SK-N-SH (cell line): ENCODE results near the gene OPCML. TPM values are rescaled to one million over a fixed set of nuclear protein-coding genes. Genes with fewer than 3 reads are reported as not detected.

ENCODE experiments used
- CTCF ChIA-PET: fragments of 300-600, 350-600 bp; formaldehyde crosslinking; extraction: SDS; loops from one replicate; lab custom pipeline; 2021; lab: Yijun Ruan, JAX
- POLR2A ChIA-PET: fragments of 350-600 bp; sonication (Branson Sonifier 250); formaldehyde crosslinking; extraction: SDS; loops from one replicate; lab custom pipeline; 2020; ENCODE audit warnings: antibody characterized with exemption, inconsistent platforms; lab: Yijun Ruan, JAX
- DNase-seq: peaks from one replicate; pipeline ENCODE4 v3.0.0; 2012
- H2AFZ ChIP-seq: fragments of 200-600 bp; sonication (generic); 2 replicates; pipeline ENCODE4 v1.8.1; 2016; ENCODE audit warnings: antibody characterized with exemption, mild to moderate bottlenecking, low read depth
- H3F3A ChIP-seq: fragments of 200-600 bp; sonication (generic); replicated peaks from 2 replicates; pipeline ENCODE3; 2016; ENCODE audit warnings: antibody characterized with exemption, mild to moderate bottlenecking; ENCODE audit not compliant: insufficient read depth
- H3K27ac ChIP-seq, 2 experiments: fragments of 200-500 bp in 1 of 2; fragments of 200-600 bp in 1 of 2; sonication (Bioruptor generic) in 1 of 2; sonication (generic), shearing (Covaris generic) in 1 of 2; 2 replicates each; pipeline versions ENCODE4 v1.5.1 to v1.6.1; 2014 to 2016; ENCODE audit warnings: low read depth in 2 of 2, inconsistent platforms in 1 of 2, low read length in 1 of 2, mild to moderate bottlenecking in 1 of 2, mixed read lengths in 1 of 2
- H3K27me3 ChIP-seq: fragments of 200-600 bp; sonication (generic), shearing (Covaris generic); 2 replicates; pipeline ENCODE4 v1.6.1; 2016; ENCODE audit warnings: mixed run types; ENCODE audit not compliant: insufficient read depth
- H3K36me3 ChIP-seq, 2 experiments: fragments of 200-500 bp in 1 of 2; fragments of 200-600 bp in 1 of 2; sonication (Bioruptor generic) in 1 of 2; sonication (generic) in 1 of 2; replicated peaks in 1 of 2; 2 replicates each; pipeline versions ENCODE3 to v1.5.1; 2014 to 2016; ENCODE audit warnings: low read length in 1 of 2, mild to moderate bottlenecking in 1 of 2; ENCODE audit not compliant: insufficient read depth in 2 of 2, control insufficient read depth in 1 of 2
- H3K4me1 ChIP-seq, 2 experiments: fragments of 200-500 bp in 1 of 2; fragments of 200-600 bp in 1 of 2; sonication (Bioruptor generic) in 1 of 2; sonication (generic), shearing (Covaris generic) in 1 of 2; 2 replicates each; pipeline versions ENCODE4 v1.5.1 to v1.6.1; 2014 to 2016; ENCODE audit warnings: low read depth in 1 of 2, low read length in 1 of 2, mixed run types in 1 of 2; ENCODE audit not compliant: insufficient read depth in 2 of 2, control insufficient read depth in 1 of 2
- H3K4me2 ChIP-seq: fragments of 200-600 bp; sonication (generic), shearing (Covaris generic); 2 replicates; pipeline ENCODE4 v1.6.1; 2017; ENCODE audit warnings: mixed run types
- H3K4me3 ChIP-seq, 2 experiments: fragments of 200-500 bp in 1 of 2; fragments of 200-600 bp in 1 of 2; sonication (Bioruptor generic) in 1 of 2; sonication (generic), shearing (Covaris generic) in 1 of 2; 2 replicates each; pipeline versions ENCODE4 v1.5.1 to v1.8.1; 2014 to 2016; ENCODE audit warnings: low read depth in 2 of 2, inconsistent platforms in 1 of 2, low read length in 1 of 2, mild to moderate bottlenecking in 1 of 2, mixed read lengths in 1 of 2, moderate library complexity in 1 of 2
- H3K79me2 ChIP-seq: fragments of 200-600 bp; sonication (generic); 2 replicates; pipeline ENCODE4 v1.8.1; 2017; ENCODE audit warnings: mild to moderate bottlenecking; ENCODE audit not compliant: insufficient read depth
- H3K9ac ChIP-seq: fragments of 200-600 bp; sonication (generic); 2 replicates; pipeline ENCODE4 v1.6.1; 2017; ENCODE audit warnings: mixed run types
- H3K9me2 ChIP-seq: fragments of 200-600 bp; sonication (generic); 2 replicates; pipeline ENCODE4 v1.6.1; 2017; ENCODE audit warnings: mixed run types
- H3K9me3 ChIP-seq: fragments of 200-600 bp; sonication (generic); 2 replicates; pipeline ENCODE4 v1.6.1; 2017; ENCODE audit warnings: mixed run types, mild to moderate bottlenecking, moderate library complexity
- H4K20me1 ChIP-seq: fragments of 200-600 bp; sonication (generic); 2 replicates; pipeline ENCODE4 v1.6.1; 2017; ENCODE audit warnings: mild to moderate bottlenecking, mixed run types; ENCODE audit not compliant: insufficient read depth
- CHD2 ChIP-seq: fragments of 150-350 bp; IDR thresholded peaks from 2 replicates; pipeline ENCODE4 v1.6.1; 2018; ENCODE audit warnings: low read length; ENCODE audit not compliant: partially characterized antibody
- EP300 ChIP-seq, 2 experiments: IDR thresholded peaks; 2 replicates each; pipeline versions ENCODE4 v1.4.0 to v1.6.1; 2012; ENCODE audit warnings: borderline replicate concordance in 1 of 2, low read depth in 1 of 2, low read length in 1 of 2
- FOSL2 ChIP-seq: IDR thresholded peaks from 2 replicates; pipeline ENCODE4 v1.4.0; 2012; ENCODE audit warnings: low read depth, mild to moderate bottlenecking, moderate library complexity, borderline replicate concordance
- FOXJ3 ChIP-seq: sonication (generic); formaldehyde crosslinking; IDR thresholded peaks from 2 replicates; pipeline ENCODE4 v1.5.1; 2020; ENCODE audit warnings: mild to moderate bottlenecking, missing genetic modification reagents
- FOXM1 ChIP-seq: IDR thresholded peaks from 2 replicates; pipeline ENCODE4 v1.4.0; 2012; ENCODE audit warnings: low read depth, mild to moderate bottlenecking
- GATA2 ChIP-seq: sonication (generic); formaldehyde crosslinking; IDR thresholded peaks from 2 replicates; pipeline ENCODE4 v1.5.0; 2020; ENCODE audit warnings: mild to moderate bottlenecking, missing genetic modification reagents
- JUND ChIP-seq: IDR thresholded peaks from 2 replicates; pipeline ENCODE4 v1.4.0; 2012
- MXI1 ChIP-seq: IDR thresholded peaks from 2 replicates; pipeline ENCODE4 v1.6.1; 2012; ENCODE audit warnings: mild to moderate bottlenecking, low read depth, low read length, improper control_type of control experiment
- NFIC ChIP-seq: IDR thresholded peaks from 2 replicates; pipeline ENCODE4 v1.4.0; 2012; ENCODE audit warnings: borderline replicate concordance
- POLR2AphosphoS5 ChIP-seq: IDR thresholded peaks from 2 replicates; pipeline ENCODE4 v1.6.1; 2012; ENCODE audit warnings: low read depth, low read length
- RAD21 ChIP-seq: IDR thresholded peaks from 2 replicates; pipeline ENCODE4 v1.6.1; 2012; ENCODE audit warnings: mild to moderate bottlenecking, low read length
- RCOR1 ChIP-seq: fragments of 150-350 bp; IDR thresholded peaks from 2 replicates; pipeline ENCODE4 v1.6.1; 2017; ENCODE audit warnings: antibody characterized with exemption, low read length
- SIN3A ChIP-seq: IDR thresholded peaks from 2 replicates; pipeline ENCODE4 v1.6.1; 2012; ENCODE audit warnings: low read depth, mild to moderate bottlenecking, low read length, moderate library complexity, borderline replicate concordance
- SMC3 ChIP-seq: IDR thresholded peaks from 2 replicates; pipeline ENCODE4 v1.6.1; 2012; ENCODE audit warnings: low read depth, low read length, improper control_type of control experiment
- TEAD4 ChIP-seq: IDR thresholded peaks from 2 replicates; pipeline ENCODE4 v1.4.0; 2012; ENCODE audit warnings: mild to moderate bottlenecking, borderline replicate concordance; ENCODE audit not compliant: insufficient read depth
- USF1 ChIP-seq: IDR thresholded peaks from 2 replicates; pipeline ENCODE4 v1.4.0; 2012; ENCODE audit warnings: low read depth, borderline replicate concordance
- WGBS: methylation state at CpG from one replicate; pipeline ENCODE4 v1.1.6; 2017; ENCODE audit warnings: low lambda C conversion rate; 5-methylcytosine and 5-hydroxymethylcytosine counted together
- polyA plus RNA-seq, 3 experiments: library from polyadenylated mRNA; depleted of rRNA; stranded (reverse); fragments of >200 nt; gene quantifications; 2 replicates each; pipeline ENCODE4 v1.2.3, GENCODE V29; 2012
- TF ChIP-seq, protein P1 (sequence below): IDR thresholded peaks from 2 replicates; pipeline ENCODE4 v1.4.0; 2012; ENCODE audit warnings: low read depth, borderline replicate concordance
- TF ChIP-seq, protein P2 (sequence below): IDR thresholded peaks from 2 replicates; pipeline ENCODE4; 2012
- TF ChIP-seq, protein P3 (sequence below): fragments of 150-350 bp; IDR thresholded peaks from 2 replicates; pipeline ENCODE4 v1.6.1; 2017; ENCODE audit warnings: antibody characterized with exemption, low read length, low read depth, borderline replicate concordance

OPCML gene
- polyA plus RNA-seq, 1 of the 3 experiments (the other 2 are of a cell fraction), result not detected

GRCh38 chr11:132792341-132793140, 739.8 kb downstream of the OPCML start:
- no peak overlapping the region for H3K4me2 ChIP-seq
- POLR2A ChIA-PET, result no interaction called here
- WGBS, result 43% methylated on average over 25 of the region's 29 CpGs

DNA sequence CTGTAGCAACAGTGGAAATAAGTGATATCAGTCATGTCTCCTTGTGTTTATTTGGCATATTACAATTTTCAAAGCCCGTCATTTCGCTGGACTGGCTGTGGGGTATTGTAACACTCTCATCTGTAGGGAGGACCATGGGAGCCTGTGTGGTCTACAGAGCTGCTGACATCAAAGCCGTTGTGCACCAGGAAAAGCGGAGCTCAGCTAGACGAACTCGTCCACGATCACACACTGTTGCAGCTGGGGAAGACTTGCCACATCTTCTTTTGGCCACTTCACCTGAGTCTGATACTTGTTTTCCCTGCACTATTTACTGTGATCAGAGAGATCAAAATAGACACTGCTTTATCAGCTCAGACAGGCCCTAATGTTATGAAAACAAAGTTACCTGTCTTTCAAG, 741.3 kb downstream of the OPCML start:
- H3K4me3 ChIP-seq, result no peak overlapping the region
- no peaks in the 10 kb centered on the region for H3K9me2 ChIP-seq
- no peak for DNase-seq
- H4K20me1 ChIP-seq, result no peaks in the 10 kb centered on the region
- no peaks in the 10 kb centered on the region for H3F3A ChIP-seq
- H3K27me3 ChIP-seq, result no peaks in the 10 kb centered on the region
- H3K4me1 ChIP-seq, result peaks cover 0 to 9% of the 10 kb centered on the region in 2 experiments; a peak in 1 of 4 replicates
- H3K4me2 ChIP-seq, result no peak overlapping the region
- H3K9me3 ChIP-seq, result no peaks in the 10 kb centered on the region; the same call in 1 of the 2 replicates
- no peaks in the 10 kb centered on the region for H3K36me3 ChIP-seq
- H2AFZ ChIP-seq, result no peak overlapping the region
- H3K9ac ChIP-seq, result no peak overlapping the region
- CTCF ChIA-PET, result interaction anchor here (1.1 to 1.2 kb wide), 2 partner anchors 16 to 151 kb away, joined by 3 read pairs; no protein-coding TSS in a partner anchor
- no peaks in the 10 kb centered on the region for H3K79me2 ChIP-seq
- POLR2A ChIA-PET, result no interaction called here
- 45% methylated on average over 7 of the region's 7 CpGs for WGBS
- H3K27ac ChIP-seq, result no peak overlapping the region
- TF ChIP-seq SIN3A, result no peak
- TF ChIP-seq, protein P1, sequence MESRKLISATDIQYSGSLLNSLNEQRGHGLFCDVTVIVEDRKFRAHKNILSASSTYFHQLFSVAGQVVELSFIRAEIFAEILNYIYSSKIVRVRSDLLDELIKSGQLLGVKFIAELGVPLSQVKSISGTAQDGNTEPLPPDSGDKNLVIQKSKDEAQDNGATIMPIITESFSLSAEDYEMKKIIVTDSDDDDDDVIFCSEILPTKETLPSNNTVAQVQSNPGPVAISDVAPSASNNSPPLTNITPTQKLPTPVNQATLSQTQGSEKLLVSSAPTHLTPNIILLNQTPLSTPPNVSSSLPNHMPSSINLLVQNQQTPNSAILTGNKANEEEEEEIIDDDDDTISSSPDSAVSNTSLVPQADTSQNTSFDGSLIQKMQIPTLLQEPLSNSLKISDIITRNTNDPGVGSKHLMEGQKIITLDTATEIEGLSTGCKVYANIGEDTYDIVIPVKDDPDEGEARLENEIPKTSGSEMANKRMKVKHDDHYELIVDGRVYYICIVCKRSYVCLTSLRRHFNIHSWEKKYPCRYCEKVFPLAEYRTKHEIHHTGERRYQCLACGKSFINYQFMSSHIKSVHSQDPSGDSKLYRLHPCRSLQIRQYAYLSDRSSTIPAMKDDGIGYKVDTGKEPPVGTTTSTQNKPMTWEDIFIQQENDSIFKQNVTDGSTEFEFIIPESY, result no peak
- no peak for TF ChIP-seq SMC3
- TF ChIP-seq TEAD4, result no peak
- TF ChIP-seq, protein P2, sequence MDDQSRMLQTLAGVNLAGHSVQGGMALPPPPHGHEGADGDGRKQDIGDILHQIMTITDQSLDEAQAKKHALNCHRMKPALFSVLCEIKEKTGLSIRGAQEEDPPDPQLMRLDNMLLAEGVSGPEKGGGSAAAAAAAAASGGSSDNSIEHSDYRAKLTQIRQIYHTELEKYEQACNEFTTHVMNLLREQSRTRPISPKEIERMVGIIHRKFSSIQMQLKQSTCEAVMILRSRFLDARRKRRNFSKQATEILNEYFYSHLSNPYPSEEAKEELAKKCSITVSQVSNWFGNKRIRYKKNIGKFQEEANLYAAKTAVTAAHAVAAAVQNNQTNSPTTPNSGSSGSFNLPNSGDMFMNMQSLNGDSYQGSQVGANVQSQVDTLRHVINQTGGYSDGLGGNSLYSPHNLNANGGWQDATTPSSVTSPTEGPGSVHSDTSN, result no peak
- no peak for TF ChIP-seq FOXM1
- TF ChIP-seq, protein P3, sequence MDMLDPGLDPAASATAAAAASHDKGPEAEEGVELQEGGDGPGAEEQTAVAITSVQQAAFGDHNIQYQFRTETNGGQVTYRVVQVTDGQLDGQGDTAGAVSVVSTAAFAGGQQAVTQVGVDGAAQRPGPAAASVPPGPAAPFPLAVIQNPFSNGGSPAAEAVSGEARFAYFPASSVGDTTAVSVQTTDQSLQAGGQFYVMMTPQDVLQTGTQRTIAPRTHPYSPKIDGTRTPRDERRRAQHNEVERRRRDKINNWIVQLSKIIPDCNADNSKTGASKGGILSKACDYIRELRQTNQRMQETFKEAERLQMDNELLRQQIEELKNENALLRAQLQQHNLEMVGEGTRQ, result no peak
- TF ChIP-seq RCOR1, result no peak
- TF ChIP-seq FOSL2, result no peak
- no peak for TF ChIP-seq JUND
- TF ChIP-seq USF1, result no peak

More at GRCh38 chr11:132792341-132793140, 739.8 kb downstream of the OPCML start:
- Histone ChIP-seq H2AFZ (no peak overlapping the region), H3K36me3 (no peaks in the 10 kb centered on the region), H3K4me1 (peaks cover 0 to 9% of the 10 kb centered on the region in 2 experiments; a peak in 1 of 4 replicates), H3K9ac (no peak overlapping the region), H3K4me3 (no peak overlapping the region), H4K20me1 (no peaks in the 10 kb centered on the region), H3K79me2 (no peaks in the 10 kb centered on the region), H3F3A (no peaks in the 10 kb centered on the region), H3K9me3 (no peaks in the 10 kb centered on the region; the same call in 1 of the 2 replicates), H3K9me2 (no peaks in the 10 kb centered on the region), H3K27me3 (no peaks in the 10 kb centered on the region), H3K27ac (no peak overlapping the region)
- DNase-seq, result peak; percentile 87
- TF ChIP-seq GATA2 (peak; percentile 99), MXI1 (peak; percentile 47; the same call in 1 of the 2 replicates), FOXJ3 (CRISPR knock-in tag) (peak; percentile 64; the same call in 1 of the 2 replicates), CHD2 (peak; percentile 54), RCOR1 (0 out of 2 replicates have a peak, but pooled peaks have one; percentile 55), POLR2AphosphoS5 (no peak), NFIC (no peak), USF1 (no peak), RAD21 (peak; percentile 29; the same call in 1 of the 2 replicates), FOXM1 (no peak), JUND (no peak), EP300 (IDR thresholded peaks at IDR 0.05; ENCODE audit: borderline replicate concordance in 1 of 2, low read depth in 1 of 2, low read length in 1 of 2) (peak in 1 of 2 experiments; percentile 72; a peak in 2 of 4 replicates)
- TF ChIP-seq, protein P2, result no peak
- CTCF ChIA-PET, result no interaction called here
